ENCODE results near the gene TXNDC2.
A peak's percentile ranks its signal among the peaks of the same experiment; 100 is the strongest.

The TXNDC2 gene

DNA sequence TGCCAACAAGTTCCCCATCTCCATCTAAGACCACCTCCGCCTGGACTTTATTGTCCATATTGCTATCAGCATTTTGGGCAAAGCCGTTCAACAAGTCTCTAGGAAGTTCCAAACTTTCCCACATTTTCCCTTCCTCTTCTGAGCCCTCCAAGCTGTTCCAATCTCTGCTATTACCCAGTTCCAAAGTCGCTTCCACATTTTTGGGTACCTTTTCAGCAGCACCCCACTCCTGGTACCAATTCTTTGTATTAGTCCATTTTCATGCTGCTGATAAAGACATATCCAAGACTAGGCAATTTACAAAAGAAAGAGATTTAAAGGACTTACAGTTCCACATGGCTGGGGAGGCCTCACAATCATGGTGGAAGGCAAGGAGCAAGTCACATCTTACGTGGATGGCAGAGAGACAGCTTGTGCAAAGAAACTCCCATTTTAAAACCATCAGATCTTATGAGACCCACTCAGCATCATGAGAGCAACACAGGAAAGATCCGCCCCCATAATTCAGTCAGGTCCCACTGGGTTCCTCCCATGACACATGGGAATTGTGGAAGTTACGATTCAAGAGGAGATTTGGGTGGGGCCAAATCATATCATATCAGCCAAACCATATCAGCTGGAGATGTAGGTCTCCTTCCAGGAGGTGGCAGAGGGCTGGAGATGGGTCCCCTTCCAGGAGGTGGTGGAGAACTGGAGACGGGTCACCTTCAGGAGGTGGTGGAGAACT, 19.8 kb upstream of the TXNDC2 start:
- TF ChIP-seq CTCF (conservative IDR thresholded peaks at IDR 0.05; ENCODE audit: low read depth) = no peak
- H3K27ac ChIP-seq = no peak overlapping the region
- DNase-seq (ENCODE audit: low spot score) = no peak
- ChIA-PET POLR2A (ENCODE audit: low non-redundant PET) (no interaction called here), CTCF (no interaction called here)

DNA sequence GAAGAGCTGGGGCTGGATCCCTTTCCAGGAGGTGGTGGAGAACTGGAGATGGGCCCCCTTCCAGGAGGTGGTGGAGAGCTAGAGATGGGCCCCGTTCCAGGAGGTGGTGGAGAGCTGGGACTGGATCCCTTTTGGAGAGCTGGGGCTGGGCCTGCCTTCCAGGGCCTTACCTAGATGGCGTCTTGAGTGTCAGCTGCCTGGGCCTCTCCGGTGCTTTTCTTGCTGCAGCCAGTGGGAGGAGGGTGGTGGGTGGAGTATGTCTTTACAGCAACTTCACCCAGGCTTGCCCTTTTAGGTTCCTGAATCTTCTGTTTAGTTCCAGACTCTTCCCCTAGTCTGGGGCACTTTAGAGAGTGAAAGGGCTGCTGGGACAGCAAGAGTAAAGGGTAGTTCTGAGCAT, 19.1 kb upstream of the TXNDC2 start:
- ChIA-PET POLR2A (ENCODE audit: low non-redundant PET) (no interaction called here), CTCF (no interaction called here)
- no peak for DNase-seq (ENCODE audit: low spot score)
- H3K27ac ChIP-seq = no peak overlapping the region
- TF ChIP-seq CTCF (conservative IDR thresholded peaks at IDR 0.05; ENCODE audit: low read depth) = no peak

DNA sequence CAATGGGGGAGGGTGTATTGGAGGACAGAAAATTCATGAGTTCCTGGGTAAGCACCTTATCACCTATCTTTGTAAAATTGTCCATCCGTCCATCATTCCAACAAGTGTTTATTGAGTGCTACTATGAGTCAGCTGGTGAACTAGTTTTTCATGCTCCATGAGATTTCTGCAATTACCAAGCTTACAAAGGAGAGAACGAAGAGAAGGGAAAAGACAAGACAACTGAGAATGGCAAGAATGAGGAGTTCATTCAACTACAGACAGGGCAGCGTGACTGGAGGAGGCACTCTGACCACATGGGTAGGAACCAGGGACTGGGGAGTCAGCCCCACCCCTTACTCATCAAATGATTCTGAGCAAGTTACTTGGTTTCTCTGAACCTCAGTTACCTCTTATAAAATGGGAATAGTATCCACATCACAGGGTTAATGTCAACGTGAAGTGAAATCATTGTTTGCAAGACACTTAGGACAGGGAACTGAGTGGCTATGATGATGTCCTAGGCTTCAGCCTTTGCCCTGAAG, 18.6 kb upstream of the TXNDC2 start:
- peak; percentile 19 for DNase-seq (ENCODE audit: low spot score)
- CTCF ChIA-PET = no interaction called here
- POLR2A ChIA-PET (ENCODE audit: low non-redundant PET) = no interaction called here
- TF ChIP-seq CTCF (conservative IDR thresholded peaks at IDR 0.05; ENCODE audit: low read depth) = no peak
- H3K27ac ChIP-seq = no peak overlapping the region

- CTCF ChIA-PET = interaction anchor here (0.5 to 0.8 kb wide), 2 partner anchors 35 to 185 kb away, joined by 3 to 4 read pairs; no protein-coding TSS in a partner anchor
- H3K27ac ChIP-seq = no peak overlapping the region
- POLR2A ChIA-PET (ENCODE audit: low non-redundant PET) = no interaction called here
- TF ChIP-seq CTCF (conservative IDR thresholded peaks at IDR 0.05; ENCODE audit: low read depth) = no peak
- DNase-seq (ENCODE audit: low spot score) = no peak
Measured at GRCh38 chr18:9868857-9869714, 16.7 kb upstream of the TXNDC2 start.

GRCh38 chr18:9869715-9870430, 15.9 kb upstream of the TXNDC2 start:
- peak overlapping the region; percentile 61 for H3K27ac ChIP-seq
- CTCF ChIA-PET = interaction anchor here (0.8 kb wide), 1 partner anchor 186 kb away, joined by 3 read pairs; no protein-coding TSS in a partner anchor
- TF ChIP-seq CTCF (conservative IDR thresholded peaks at IDR 0.05; ENCODE audit: low read depth) = no peak
- POLR2A ChIA-PET (ENCODE audit: low non-redundant PET) = no interaction called here
- peak; percentile 72 for DNase-seq (ENCODE audit: low spot score)

DNA sequence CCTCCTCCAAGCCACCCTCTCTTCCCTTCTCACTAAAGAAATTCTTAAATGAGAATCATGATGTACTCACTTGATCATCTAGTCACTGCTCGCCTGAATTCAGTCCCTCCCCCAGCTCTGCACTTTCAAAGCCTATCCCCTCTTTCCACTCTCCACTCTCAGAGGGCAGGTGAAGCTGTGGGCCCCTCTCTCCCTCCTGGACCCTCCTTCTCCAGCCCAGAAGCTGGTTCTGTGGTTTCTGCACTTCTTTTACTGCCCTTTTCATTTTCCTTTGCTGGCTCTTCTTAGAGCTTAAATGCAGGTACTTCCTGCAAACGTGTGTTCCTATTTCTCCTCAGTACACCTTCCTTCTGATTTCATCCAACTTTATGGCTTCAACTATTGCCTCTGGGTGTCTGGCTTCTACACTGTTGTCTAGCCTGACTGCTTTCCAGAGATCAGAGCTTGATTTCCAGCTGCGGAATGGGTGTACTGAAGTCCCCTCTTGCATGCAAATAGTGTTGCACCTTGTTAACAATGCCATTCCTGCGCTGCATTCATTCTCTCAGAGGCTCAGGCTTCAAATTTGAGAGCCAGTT, 15.3 kb upstream of the TXNDC2 start:
- ChIA-PET CTCF (no interaction called here), POLR2A (ENCODE audit: low non-redundant PET) (no interaction called here)
- peak overlapping the region; percentile 61 for H3K27ac ChIP-seq
- no peak for TF ChIP-seq CTCF (conservative IDR thresholded peaks at IDR 0.05; ENCODE audit: low read depth)
- no peak for DNase-seq (ENCODE audit: low spot score)
